ENCODE results near the gene KIAA1217. TPM values are rescaled to one million over a fixed set of nuclear protein-coding genes. Genes with fewer than 3 reads are reported as not detected.

KIAA1217 gene
- total and polyA plus RNA-seq, 9 of the 15 experiments (the other 6 are each of a cell fraction or from before 2014, with no cell fraction given) = 0.04 TPM; not detected in 8

DNA sequence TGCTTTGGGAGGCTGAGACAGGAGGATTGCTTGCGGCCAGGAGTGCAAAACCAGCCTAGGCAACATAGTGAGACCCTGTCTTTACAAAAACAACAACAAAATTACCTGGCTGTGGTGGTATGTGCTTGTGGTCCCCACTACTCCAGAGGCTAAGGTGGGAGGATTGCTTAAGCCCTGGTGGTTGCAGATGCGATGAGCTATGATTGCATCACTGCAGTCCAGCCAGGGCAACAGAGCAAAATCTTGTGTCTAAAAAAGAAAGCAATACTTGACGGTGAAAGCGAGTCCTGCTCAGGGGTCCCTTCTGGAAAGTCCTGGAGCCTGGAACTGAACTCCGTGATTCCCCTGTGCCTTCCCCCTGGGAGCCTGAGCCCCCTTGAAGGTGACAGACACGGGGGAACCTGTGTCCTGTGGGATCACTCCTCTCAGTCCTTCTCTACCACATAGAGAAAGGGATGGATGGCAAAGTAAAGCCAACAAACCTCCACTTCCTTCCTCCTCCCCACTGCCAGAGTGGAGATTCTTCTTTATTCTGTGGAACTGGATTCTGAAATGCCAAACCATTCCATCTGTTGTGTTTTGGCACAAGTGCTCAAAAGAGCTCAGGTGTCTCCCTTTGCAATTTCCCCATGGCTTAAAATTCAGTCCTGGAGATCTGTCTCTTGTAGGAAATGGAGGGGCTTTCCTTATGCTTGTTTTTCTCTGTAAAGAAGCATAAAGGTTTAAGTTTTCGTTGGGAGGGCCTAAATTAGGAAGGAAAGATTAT lies 50.6 kb downstream of the KIAA1217 start:
- in situ Hi-C loops (cut with MboI) = no loop called here
- TF ChIP-seq TBP (optimal IDR thresholded peaks at IDR 0.05; ENCODE audit: low read depth, low read length) = no peak
- TF ChIP-seq, protein P1, sequence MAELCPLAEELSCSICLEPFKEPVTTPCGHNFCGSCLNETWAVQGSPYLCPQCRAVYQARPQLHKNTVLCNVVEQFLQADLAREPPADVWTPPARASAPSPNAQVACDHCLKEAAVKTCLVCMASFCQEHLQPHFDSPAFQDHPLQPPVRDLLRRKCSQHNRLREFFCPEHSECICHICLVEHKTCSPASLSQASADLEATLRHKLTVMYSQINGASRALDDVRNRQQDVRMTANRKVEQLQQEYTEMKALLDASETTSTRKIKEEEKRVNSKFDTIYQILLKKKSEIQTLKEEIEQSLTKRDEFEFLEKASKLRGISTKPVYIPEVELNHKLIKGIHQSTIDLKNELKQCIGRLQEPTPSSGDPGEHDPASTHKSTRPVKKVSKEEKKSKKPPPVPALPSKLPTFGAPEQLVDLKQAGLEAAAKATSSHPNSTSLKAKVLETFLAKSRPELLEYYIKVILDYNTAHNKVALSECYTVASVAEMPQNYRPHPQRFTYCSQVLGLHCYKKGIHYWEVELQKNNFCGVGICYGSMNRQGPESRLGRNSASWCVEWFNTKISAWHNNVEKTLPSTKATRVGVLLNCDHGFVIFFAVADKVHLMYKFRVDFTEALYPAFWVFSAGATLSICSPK (IDR thresholded peaks at IDR 0.05; ENCODE audit: borderline replicate concordance) = no peak
- peak; percentile 31; the same call in 1 of the 2 replicates for TF ChIP-seq CEBPB (tag; IDR thresholded peaks at IDR 0.05)
- TF ChIP-seq, protein P2, sequence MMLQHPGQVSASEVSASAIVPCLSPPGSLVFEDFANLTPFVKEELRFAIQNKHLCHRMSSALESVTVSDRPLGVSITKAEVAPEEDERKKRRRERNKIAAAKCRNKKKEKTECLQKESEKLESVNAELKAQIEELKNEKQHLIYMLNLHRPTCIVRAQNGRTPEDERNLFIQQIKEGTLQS (IDR thresholded peaks at IDR 0.05) = 0 out of 2 replicates have a peak, but pooled peaks have one; percentile 16
- TF ChIP-seq, protein P2 (CRISPR knock-in tag; conservative IDR thresholded peaks at IDR 0.05) = no peak
- TF ChIP-seq ESRRB (CRISPR knock-in tag; IDR thresholded peaks at IDR 0.05; ENCODE audit: borderline replicate concordance) = no peak
- Histone ChIP-seq H3K4me1 (replicated peaks in 1 of 2; ENCODE audit: control insufficient read depth in 2 of 2, insufficient read depth in 2 of 2, low read length in 2 of 2) (no peaks in the 10 kb centered on the region), H3K4me2 (ENCODE audit: insufficient read depth, low read length) (no peak overlapping the region), H3K9me3 (replicated peaks; ENCODE audit: control insufficient read depth, insufficient read depth, low read depth, low read length) (no peaks in the 10 kb centered on the region), H3K4me3 (no peak overlapping the region), H3K36me3 (ENCODE audit: control insufficient read depth, insufficient read depth, low read length) (no peaks in the 10 kb centered on the region), H3K27me3 (ENCODE audit: control insufficient read depth in 2 of 2, insufficient read depth in 2 of 2, low read length in 2 of 2) (peaks cover 0 to 6% of the 10 kb centered on the region in 2 experiments; a peak in 1 of 5 replicates), H4K20me1 (replicated peaks; ENCODE audit: control insufficient read depth, insufficient read depth, low read length) (no peaks in the 10 kb centered on the region), H3K27ac (ENCODE audit: extremely low read depth, low read depth, low read length) (no peak overlapping the region), H2AFZ (ENCODE audit: low read depth, low read length) (no peak overlapping the region), H3K79me2 (ENCODE audit: control insufficient read depth, insufficient read depth, low read length) (no peaks in the 10 kb centered on the region), H3K9me1 (ENCODE audit: control insufficient read depth, insufficient read depth, low read length) (no peaks in the 10 kb centered on the region), H3K9ac (ENCODE audit: insufficient read depth in 1 of 2, low read depth in 2 of 2, low read length in 2 of 2) (no peak overlapping the region)
- no peak for FAIRE-seq
- CTCF ChIA-PET (ENCODE audit: low intra/inter-chr PET ratio) = no interaction called here
- no peak for ATAC-seq
- intact Hi-C loops (cut with micrococcal nuclease) = no loop called here
- DNase-seq (ENCODE audit: extremely low read depth in 1 of 4, low spot score in 3 of 4) = no peak
- BruUV-seq (replicated peaks) = no TSS peak
- 0% methylated on average over 7 of the region's 7 CpGs for WGBS (ENCODE audit: insufficient coverage, low coverage, missing lambda C conversion rate)
- POLR2A ChIA-PET = interaction anchor here (0.7 kb wide), 1 partner anchor 45 kb away, joined by 4 read pairs; no protein-coding TSS in a partner anchor
